ENCODE measurements around the gene BMP7. TPM values are rescaled to one million over a fixed set of nuclear protein-coding genes. Genes with fewer than 3 reads are reported as not detected.

The BMP7 gene
- total and polyA plus RNA-seq, 2 of the 8 experiments (the other 6 are each of a cell fraction or from before 2014, with no cell fraction given), result 9.2 to 14.7 TPM

GRCh38 chr20:57287007-57287880, 20.8 kb upstream of the BMP7 start (continued):
- TF ChIP-seq ATF2 (IDR thresholded peaks at IDR 0.05; ENCODE audit: low read length), result no peak

Measured in H1 (cell line).